ENCODE measurements around the gene C2CD3. TPM values are rescaled to one million over a fixed set of nuclear protein-coding genes. Genes with fewer than 3 reads are reported as not detected.

C2CD3 gene
- total RNA-seq, 1 experiment from 2014 or later = 18.7 TPM

DNA sequence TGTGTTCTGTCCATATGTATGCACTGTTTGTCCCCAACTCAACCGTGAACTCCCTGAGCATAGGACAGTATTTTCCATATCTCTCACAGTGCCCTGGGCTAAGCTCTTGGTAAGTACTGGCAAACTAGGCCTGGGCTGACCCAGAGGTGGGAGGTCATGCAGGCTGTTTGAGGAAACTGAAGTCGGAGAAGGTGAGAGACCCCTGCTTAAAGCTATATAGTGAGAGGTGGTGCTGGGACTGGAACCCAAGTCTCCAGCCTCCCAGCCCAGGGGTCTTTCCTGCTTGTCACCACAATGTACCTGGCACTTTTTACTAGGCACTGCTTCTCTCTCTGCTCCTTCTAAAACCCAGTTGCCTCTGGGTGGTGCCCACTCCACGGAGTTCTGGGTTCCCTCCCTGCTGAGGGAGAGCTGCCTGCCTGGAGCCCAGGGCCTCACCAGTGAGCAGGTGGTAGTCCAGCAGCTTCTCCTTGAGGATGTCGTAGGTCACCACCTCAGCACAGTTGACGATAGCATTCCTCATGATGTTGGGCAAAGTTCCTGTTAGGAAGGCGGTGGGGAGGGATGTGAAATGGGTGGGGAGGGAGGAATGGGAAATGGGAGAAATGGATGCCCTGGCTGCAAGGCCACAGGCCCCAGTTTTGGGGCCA is 166.6 kb downstream of the C2CD3 start (continued):
- no peak for TF ChIP-seq NFE2L1 (CRISPR knock-in tag; IDR thresholded peaks at IDR 0.05)
- no peak for TF ChIP-seq FOXP1 (CRISPR knock-in tag; IDR thresholded peaks at IDR 0.05; ENCODE audit: borderline replicate concordance)

DNA sequence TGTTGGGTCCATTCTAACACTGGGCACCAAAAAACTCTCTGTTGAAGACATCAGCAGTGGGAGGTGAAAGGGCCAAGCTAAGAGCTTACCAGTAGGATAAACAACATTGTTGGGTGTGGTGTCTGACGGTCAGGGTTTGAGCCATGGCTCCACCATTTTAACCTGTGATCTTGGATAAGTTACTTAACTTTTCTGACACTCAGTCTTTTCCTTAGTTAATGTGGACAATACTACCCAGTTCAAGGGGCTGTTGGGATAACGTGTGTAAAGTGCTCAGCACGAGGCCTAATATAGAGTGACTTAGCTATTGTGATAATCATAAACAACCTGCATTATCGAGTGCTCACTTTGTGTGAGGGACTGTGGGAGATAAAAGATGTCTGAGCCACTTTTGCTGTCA is 168.0 kb downstream of the C2CD3 start:
- no peaks in the 10 kb centered on the region for H3K9me3 Mint-ChIP-seq
- H3K36me3 Mint-ChIP-seq = no peaks in the 10 kb centered on the region
- TF ChIP-seq, protein P1, sequence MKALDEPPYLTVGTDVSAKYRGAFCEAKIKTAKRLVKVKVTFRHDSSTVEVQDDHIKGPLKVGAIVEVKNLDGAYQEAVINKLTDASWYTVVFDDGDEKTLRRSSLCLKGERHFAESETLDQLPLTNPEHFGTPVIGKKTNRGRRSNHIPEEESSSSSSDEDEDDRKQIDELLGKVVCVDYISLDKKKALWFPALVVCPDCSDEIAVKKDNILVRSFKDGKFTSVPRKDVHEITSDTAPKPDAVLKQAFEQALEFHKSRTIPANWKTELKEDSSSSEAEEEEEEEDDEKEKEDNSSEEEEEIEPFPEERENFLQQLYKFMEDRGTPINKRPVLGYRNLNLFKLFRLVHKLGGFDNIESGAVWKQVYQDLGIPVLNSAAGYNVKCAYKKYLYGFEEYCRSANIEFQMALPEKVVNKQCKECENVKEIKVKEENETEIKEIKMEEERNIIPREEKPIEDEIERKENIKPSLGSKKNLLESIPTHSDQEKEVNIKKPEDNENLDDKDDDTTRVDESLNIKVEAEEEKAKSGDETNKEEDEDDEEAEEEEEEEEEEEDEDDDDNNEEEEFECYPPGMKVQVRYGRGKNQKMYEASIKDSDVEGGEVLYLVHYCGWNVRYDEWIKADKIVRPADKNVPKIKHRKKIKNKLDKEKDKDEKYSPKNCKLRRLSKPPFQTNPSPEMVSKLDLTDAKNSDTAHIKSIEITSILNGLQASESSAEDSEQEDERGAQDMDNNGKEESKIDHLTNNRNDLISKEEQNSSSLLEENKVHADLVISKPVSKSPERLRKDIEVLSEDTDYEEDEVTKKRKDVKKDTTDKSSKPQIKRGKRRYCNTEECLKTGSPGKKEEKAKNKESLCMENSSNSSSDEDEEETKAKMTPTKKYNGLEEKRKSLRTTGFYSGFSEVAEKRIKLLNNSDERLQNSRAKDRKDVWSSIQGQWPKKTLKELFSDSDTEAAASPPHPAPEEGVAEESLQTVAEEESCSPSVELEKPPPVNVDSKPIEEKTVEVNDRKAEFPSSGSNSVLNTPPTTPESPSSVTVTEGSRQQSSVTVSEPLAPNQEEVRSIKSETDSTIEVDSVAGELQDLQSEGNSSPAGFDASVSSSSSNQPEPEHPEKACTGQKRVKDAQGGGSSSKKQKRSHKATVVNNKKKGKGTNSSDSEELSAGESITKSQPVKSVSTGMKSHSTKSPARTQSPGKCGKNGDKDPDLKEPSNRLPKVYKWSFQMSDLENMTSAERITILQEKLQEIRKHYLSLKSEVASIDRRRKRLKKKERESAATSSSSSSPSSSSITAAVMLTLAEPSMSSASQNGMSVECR (CRISPR knock-in tag; IDR thresholded peaks at IDR 0.05; ENCODE audit: borderline replicate concordance) = no peak
- TF ChIP-seq GRHL2 (CRISPR knock-in tag; IDR thresholded peaks at IDR 0.05; ENCODE audit: insufficient replicate concordance, severe bottlenecking) (no peak), SMAD3 (CRISPR knock-in tag; IDR thresholded peaks at IDR 0.05; ENCODE audit: borderline replicate concordance) (no peak), CREM (CRISPR knock-in tag; IDR thresholded peaks at IDR 0.05) (no peak), FOXJ3 (CRISPR knock-in tag; IDR thresholded peaks at IDR 0.05; ENCODE audit: borderline replicate concordance) (no peak), NFATC4 (CRISPR knock-in tag; IDR thresholded peaks at IDR 0.05) (no peak), TCF7 (CRISPR knock-in tag; IDR thresholded peaks at IDR 0.05; ENCODE audit: low read depth) (no peak), ELF4 (CRISPR knock-in tag; IDR thresholded peaks at IDR 0.05; ENCODE audit: low read depth) (no peak)
- TF ChIP-seq, protein P2, sequence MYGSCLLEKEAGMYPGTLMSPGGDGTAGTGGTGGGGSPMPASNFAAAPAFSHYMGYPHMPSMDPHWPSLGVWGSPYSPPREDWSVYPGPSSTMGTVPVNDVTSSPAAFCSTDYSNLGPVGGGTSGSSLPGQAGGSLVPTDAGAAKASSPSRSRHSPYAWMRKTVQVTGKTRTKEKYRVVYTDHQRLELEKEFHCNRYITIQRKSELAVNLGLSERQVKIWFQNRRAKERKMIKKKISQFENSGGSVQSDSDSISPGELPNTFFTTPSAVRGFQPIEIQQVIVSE (CRISPR knock-in tag; IDR thresholded peaks at IDR 0.05; ENCODE audit: borderline replicate concordance) = no peak
- TF ChIP-seq, protein P3, sequence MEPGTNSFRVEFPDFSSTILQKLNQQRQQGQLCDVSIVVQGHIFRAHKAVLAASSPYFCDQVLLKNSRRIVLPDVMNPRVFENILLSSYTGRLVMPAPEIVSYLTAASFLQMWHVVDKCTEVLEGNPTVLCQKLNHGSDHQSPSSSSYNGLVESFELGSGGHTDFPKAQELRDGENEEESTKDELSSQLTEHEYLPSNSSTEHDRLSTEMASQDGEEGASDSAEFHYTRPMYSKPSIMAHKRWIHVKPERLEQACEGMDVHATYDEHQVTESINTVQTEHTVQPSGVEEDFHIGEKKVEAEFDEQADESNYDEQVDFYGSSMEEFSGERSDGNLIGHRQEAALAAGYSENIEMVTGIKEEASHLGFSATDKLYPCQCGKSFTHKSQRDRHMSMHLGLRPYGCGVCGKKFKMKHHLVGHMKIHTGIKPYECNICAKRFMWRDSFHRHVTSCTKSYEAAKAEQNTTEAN (CRISPR knock-in tag; IDR thresholded peaks at IDR 0.05) = no peak
- TF ChIP-seq, protein P4, sequence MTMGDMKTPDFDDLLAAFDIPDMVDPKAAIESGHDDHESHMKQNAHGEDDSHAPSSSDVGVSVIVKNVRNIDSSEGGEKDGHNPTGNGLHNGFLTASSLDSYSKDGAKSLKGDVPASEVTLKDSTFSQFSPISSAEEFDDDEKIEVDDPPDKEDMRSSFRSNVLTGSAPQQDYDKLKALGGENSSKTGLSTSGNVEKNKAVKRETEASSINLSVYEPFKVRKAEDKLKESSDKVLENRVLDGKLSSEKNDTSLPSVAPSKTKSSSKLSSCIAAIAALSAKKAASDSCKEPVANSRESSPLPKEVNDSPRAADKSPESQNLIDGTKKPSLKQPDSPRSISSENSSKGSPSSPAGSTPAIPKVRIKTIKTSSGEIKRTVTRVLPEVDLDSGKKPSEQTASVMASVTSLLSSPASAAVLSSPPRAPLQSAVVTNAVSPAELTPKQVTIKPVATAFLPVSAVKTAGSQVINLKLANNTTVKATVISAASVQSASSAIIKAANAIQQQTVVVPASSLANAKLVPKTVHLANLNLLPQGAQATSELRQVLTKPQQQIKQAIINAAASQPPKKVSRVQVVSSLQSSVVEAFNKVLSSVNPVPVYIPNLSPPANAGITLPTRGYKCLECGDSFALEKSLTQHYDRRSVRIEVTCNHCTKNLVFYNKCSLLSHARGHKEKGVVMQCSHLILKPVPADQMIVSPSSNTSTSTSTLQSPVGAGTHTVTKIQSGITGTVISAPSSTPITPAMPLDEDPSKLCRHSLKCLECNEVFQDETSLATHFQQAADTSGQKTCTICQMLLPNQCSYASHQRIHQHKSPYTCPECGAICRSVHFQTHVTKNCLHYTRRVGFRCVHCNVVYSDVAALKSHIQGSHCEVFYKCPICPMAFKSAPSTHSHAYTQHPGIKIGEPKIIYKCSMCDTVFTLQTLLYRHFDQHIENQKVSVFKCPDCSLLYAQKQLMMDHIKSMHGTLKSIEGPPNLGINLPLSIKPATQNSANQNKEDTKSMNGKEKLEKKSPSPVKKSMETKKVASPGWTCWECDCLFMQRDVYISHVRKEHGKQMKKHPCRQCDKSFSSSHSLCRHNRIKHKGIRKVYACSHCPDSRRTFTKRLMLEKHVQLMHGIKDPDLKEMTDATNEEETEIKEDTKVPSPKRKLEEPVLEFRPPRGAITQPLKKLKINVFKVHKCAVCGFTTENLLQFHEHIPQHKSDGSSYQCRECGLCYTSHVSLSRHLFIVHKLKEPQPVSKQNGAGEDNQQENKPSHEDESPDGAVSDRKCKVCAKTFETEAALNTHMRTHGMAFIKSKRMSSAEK (CRISPR knock-in tag; IDR thresholded peaks at IDR 0.05; ENCODE audit: borderline replicate concordance) = no peak
- TF ChIP-seq, protein P5, sequence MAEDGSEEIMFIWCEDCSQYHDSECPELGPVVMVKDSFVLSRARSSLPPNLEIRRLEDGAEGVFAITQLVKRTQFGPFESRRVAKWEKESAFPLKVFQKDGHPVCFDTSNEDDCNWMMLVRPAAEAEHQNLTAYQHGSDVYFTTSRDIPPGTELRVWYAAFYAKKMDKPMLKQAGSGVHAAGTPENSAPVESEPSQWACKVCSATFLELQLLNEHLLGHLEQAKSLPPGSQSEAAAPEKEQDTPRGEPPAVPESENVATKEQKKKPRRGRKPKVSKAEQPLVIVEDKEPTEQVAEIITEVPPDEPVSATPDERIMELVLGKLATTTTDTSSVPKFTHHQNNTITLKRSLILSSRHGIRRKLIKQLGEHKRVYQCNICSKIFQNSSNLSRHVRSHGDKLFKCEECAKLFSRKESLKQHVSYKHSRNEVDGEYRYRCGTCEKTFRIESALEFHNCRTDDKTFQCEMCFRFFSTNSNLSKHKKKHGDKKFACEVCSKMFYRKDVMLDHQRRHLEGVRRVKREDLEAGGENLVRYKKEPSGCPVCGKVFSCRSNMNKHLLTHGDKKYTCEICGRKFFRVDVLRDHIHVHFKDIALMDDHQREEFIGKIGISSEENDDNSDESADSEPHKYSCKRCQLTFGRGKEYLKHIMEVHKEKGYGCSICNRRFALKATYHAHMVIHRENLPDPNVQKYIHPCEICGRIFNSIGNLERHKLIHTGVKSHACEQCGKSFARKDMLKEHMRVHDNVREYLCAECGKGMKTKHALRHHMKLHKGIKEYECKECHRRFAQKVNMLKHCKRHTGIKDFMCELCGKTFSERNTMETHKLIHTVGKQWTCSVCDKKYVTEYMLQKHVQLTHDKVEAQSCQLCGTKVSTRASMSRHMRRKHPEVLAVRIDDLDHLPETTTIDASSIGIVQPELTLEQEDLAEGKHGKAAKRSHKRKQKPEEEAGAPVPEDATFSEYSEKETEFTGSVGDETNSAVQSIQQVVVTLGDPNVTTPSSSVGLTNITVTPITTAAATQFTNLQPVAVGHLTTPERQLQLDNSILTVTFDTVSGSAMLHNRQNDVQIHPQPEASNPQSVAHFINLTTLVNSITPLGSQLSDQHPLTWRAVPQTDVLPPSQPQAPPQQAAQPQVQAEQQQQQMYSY (CRISPR knock-in tag; IDR thresholded peaks at IDR 0.05) = no peak
- TF ChIP-seq, protein P6, sequence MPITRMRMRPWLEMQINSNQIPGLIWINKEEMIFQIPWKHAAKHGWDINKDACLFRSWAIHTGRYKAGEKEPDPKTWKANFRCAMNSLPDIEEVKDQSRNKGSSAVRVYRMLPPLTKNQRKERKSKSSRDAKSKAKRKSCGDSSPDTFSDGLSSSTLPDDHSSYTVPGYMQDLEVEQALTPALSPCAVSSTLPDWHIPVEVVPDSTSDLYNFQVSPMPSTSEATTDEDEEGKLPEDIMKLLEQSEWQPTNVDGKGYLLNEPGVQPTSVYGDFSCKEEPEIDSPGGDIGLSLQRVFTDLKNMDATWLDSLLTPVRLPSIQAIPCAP (CRISPR knock-in tag; IDR thresholded peaks at IDR 0.05) = no peak
- TF ChIP-seq, protein P7, sequence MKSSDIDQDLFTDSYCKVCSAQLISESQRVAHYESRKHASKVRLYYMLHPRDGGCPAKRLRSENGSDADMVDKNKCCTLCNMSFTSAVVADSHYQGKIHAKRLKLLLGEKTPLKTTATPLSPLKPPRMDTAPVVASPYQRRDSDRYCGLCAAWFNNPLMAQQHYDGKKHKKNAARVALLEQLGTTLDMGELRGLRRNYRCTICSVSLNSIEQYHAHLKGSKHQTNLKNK (CRISPR knock-in tag; IDR thresholded peaks at IDR 0.05) = no peak
- TF ChIP-seq, protein P8, sequence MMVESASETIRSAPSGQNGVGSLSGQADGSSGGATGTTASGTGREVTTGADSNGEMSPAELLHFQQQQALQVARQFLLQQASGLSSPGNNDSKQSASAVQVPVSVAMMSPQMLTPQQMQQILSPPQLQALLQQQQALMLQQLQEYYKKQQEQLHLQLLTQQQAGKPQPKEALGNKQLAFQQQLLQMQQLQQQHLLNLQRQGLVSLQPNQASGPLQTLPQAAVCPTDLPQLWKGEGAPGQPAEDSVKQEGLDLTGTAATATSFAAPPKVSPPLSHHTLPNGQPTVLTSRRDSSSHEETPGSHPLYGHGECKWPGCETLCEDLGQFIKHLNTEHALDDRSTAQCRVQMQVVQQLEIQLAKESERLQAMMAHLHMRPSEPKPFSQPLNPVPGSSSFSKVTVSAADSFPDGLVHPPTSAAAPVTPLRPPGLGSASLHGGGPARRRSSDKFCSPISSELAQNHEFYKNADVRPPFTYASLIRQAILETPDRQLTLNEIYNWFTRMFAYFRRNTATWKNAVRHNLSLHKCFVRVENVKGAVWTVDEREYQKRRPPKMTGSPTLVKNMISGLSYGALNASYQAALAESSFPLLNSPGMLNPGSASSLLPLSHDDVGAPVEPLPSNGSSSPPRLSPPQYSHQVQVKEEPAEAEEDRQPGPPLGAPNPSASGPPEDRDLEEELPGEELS (CRISPR knock-in tag; IDR thresholded peaks at IDR 0.05) = no peak

More for the DNA sequence above, 168.0 kb downstream of the C2CD3 start:
- ChIA-PET CTCF (no interaction called here), POLR2A (no interaction called here)
- H3K4me1 Mint-ChIP-seq = 0 out of 2 replicates have a peak, but pooled peaks cover 4% of the 10 kb centered on the region
- no peak overlapping the region for H3K4me3 Mint-ChIP-seq
- no peak for DNase-seq (ENCODE audit: low spot score)
- H3K27me3 Mint-ChIP-seq (ENCODE audit: low read depth) = no peaks in the 10 kb centered on the region
- no peak overlapping the region for H3K27ac Mint-ChIP-seq
- ATAC-seq = no peak

Data from WTC11 (cell line).